Brain microvascular endothelial cell (primary cell): Measurements from ENCODE around the gene CEP112.
"Not testable (repeated sequence)": the region's sequence is repeated elsewhere in the genome, so short reads cannot be mapped to it uniquely, and the experiment has no call there.

Experiments
- DNase-seq: peaks from one replicate; pipeline ENCODE4 v3.0.0-alpha.2; 2020
- H3K27ac ChIP-seq: fragments of 250-450 bp; sonication (Bioruptor Pico); 2 replicates; pipeline ENCODE4 v1.5.1; 2020; ENCODE audit warnings: mild to moderate bottlenecking, moderate library complexity
- H3K27me3 ChIP-seq: fragments of 250-450 bp; sonication (Bioruptor Pico); replicated peaks from 2 replicates; pipeline ENCODE4 v1.5.1; 2020; ENCODE audit warnings: mild to moderate bottlenecking
- H3K36me3 ChIP-seq: fragments of 250-450 bp; sonication (Bioruptor Pico); replicated peaks from 2 replicates; pipeline ENCODE4 v1.5.1; 2020; ENCODE audit warnings: mild to moderate bottlenecking
- H3K4me3 ChIP-seq: 2 replicates; pipeline ENCODE4 v1.5.1; 2011; ENCODE audit warnings: low read depth, mild to moderate bottlenecking, control low read depth, low read length, moderate library complexity
- CTCF ChIP-seq: IDR thresholded peaks from 2 replicates; pipeline ENCODE4 v1.5.1; 2011; ENCODE audit warnings: low read depth, mild to moderate bottlenecking, moderate library complexity, low read length, control low read depth, inconsistent platforms; ENCODE audit errors: missing control alignments
- in situ Hi-C: cut with HindIII; loops from 2 replicates; pipeline ENCODE4 v1.10.0; 2017; ENCODE audit warnings: low sequenced_read_pairs, low pct_ligation_motif_present

Gene CEP112

GRCh38 chr17:65809366-65809765 lies 382.6 kb downstream of the CEP112 start:
- H3K27me3 ChIP-seq: no peaks in the 10 kb centered on the region
- in situ Hi-C loops: no loop called here
- no peak overlapping the region for H3K4me3 ChIP-seq
- H3K27ac ChIP-seq: no peak overlapping the region
- H3K36me3 ChIP-seq: no peaks in the 10 kb centered on the region
- DNase-seq: no peak
- no peak for TF ChIP-seq CTCF

DNA sequence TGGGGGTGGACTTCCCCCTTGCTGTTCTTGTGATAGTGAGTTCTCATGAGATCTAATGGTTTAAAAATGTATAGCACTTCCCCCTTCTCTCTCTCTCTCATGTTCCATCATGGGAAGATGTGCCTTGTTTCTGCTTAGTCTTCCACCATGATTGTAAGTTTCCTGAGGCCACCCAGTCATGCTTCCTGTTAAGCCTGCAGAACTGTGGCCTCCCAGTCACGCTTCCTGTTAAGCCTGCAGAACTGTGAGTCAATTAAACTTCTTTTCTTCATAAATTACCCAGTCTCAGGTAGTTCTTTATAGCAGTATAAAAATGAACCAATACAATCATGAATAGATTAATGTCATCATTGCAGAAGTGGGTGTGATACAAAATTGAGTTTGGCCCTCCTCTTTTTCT lies 383.4 kb downstream of the CEP112 start:
- in situ Hi-C loops, H3K4me3 ChIP-seq, H3K36me3 ChIP-seq, H3K27ac ChIP-seq, H3K27me3 ChIP-seq, DNase-seq: not testable (repeated sequence)

DNA sequence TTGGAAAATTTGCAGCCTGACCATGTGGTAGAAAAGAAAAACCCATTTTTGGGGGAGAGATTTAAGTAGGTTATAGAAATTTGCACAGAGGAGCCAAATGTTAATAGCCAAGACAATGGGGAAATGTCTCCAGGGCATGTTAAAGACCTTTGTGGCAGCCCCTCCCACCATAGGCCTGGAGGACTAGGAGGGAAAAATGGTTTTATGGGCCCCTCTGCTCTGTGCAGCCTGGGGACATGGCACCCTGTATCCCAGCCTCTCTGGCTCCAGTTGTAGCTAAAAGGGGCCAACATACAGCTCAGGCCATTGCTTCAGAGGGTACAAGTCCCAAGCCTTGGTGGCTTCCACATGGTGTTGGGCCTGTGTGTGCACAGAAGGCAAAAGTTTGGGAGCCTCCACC lies 384.6 kb downstream of the CEP112 start:
- no peak for DNase-seq
- Histone ChIP-seq H3K27ac (no peak overlapping the region), H3K36me3 (no peaks in the 10 kb centered on the region), H3K27me3 (no peaks in the 10 kb centered on the region), H3K4me3 (no peak overlapping the region)
- no peak for TF ChIP-seq CTCF
- in situ Hi-C loops: no loop called here

DNA sequence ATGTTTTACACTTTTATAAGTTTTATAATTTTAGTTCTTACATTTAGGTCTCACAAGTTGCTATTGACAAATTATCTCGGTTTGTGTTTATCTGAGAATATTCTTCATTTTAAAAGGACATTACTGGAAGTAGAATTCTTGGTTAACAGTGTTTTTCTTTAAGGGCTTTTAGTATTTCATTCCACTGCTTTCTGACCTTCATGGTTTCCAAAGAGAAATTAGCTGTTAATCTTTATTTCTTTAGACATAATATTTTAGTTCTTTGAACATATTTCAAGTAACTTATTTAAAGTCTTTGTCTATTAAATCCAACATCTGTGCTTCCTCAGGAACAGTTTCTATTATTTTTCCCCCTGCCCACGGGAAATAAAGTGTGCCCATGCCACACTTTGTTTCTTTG lies 390.4 kb downstream of the CEP112 start:
- no peak for TF ChIP-seq CTCF
- no peak for DNase-seq
- in situ Hi-C loops: no loop called here
- Histone ChIP-seq H3K27me3 (no peaks in the 10 kb centered on the region), H3K36me3 (no peaks in the 10 kb centered on the region), H3K27ac (no peak overlapping the region), H3K4me3 (no peak overlapping the region)

DNA sequence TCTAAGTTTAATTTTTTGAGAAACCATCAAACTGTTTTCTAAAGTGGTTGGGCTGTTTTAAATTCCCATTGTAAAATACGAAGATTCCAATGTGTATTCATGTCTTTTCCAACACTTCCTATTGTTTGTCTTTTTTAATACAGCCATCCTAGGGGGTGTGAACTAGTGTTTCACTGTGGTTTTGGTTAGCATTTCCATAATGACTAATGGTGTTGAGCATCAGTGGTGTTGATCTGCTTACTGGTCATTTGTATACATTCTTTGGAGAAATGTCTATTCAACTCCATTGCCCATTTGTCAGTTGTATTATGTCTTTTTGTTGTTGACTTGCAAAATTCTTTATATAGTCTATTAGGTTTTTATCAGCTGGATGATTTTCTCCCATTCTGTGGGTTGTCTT lies 391.3 kb downstream of the CEP112 start:
- Histone ChIP-seq H3K36me3 (no peaks in the 10 kb centered on the region), H3K27me3 (no peaks in the 10 kb centered on the region), H3K4me3 (no peak overlapping the region), H3K27ac (no peak overlapping the region)
- DNase-seq: no peak
- in situ Hi-C loops: no loop called here
- no peak for TF ChIP-seq CTCF

DNA sequence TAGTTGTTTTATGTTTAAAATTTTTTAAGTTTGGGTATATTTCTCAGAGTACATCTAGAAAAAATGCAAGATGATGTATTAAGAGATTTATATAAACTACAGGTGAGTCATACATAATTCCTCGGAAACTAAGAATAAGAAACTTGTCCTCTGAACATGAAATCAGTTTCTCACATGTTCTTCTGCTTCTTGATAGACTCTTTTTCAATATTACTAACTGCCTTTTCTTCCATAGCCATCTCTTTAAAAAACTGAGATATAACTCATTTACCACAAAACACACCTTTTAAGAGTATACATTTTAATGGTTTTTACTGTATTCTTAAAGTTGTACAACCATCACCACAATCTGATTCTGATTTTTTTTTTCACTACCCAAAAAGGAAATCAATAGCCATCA lies 392.1 kb downstream of the CEP112 start:
- no peak overlapping the region for H3K27ac ChIP-seq
- TF ChIP-seq CTCF: no peak
- H3K36me3 ChIP-seq: no peaks in the 10 kb centered on the region
- H3K4me3 ChIP-seq: no peak overlapping the region
- DNase-seq: no peak
- no peaks in the 10 kb centered on the region for H3K27me3 ChIP-seq
- in situ Hi-C loops: no loop called here
